ENCODE results near the gene FHAD1. TPM values are rescaled to one million over a fixed set of nuclear protein-coding genes. Genes with fewer than 3 reads are reported as not detected.

The FHAD1 gene
- total and polyA plus RNA-seq, 2 of the 13 experiments (the other 11 are each of a cell fraction or from before 2014, with no cell fraction given): not detected

DNA sequence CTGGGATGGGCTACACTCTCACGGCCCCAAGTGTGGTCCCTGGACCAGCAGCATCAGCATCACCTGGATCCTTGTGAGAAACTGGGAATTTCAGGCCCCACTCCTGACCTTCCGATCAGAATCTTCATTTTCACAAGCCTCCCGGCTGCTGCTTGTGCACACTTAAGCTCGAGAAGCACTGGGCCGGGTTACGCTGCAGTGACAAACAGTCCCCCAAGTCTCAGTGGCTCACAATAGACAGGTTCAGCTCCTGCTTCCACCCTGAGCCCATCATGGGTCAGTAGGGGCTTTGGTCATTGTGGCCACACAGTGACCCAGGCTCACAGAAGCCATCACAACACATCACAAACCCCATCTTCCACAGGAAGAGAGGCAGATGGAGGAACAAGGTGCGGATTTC is 63.5 kb downstream of the FHAD1 start:
- in situ Hi-C loops (cut with HindIII; ENCODE audit: extremely low pct_ligation_motif_present, low pct_unique_long_range_greater_than_20kb) (loop anchor here (5.0 kb wide), 1 partner anchor 108 kb away; no protein-coding TSS in a partner anchor), intact Hi-C loops (cut with micrococcal nuclease; ENCODE audit: unreplicated experiment) (no loop called here)
- CTCF ChIA-PET (ENCODE audit: low intra/inter-chr PET ratio, low total read pairs): no interaction called here
- FAIRE-seq (no peak), ATAC-seq (no peak), DNase-seq (ENCODE audit: low spot score) (no peak)
- no peak overlapping the region for H3K4me3 ChIP-seq (replicated peaks in 1 of 3; ENCODE audit: insufficient read depth in 1 of 3, low read depth in 2 of 3, low read length in 3 of 3)
- peaks cover 15% of the 10 kb centered on the region for H3K4me1 ChIP-seq (ENCODE audit: insufficient read depth, low read length)
- TF ChIP-seq SSRP1 (CRISPR knock-in tag; IDR thresholded peaks at IDR 0.05) (no peak), ZNF12 (CRISPR knock-in tag; IDR thresholded peaks at IDR 0.05) (peak; percentile 25; the same call in 1 of the 2 replicates)
- no peak overlapping the region for H3K9ac ChIP-seq (ENCODE audit: insufficient read depth, low read depth, low read length)
- no peak overlapping the region for H3K27ac ChIP-seq (ENCODE audit: extremely low read length, insufficient read depth, low read length)
- no TSS peak for BruUV-seq (replicated peaks)
- no peak overlapping the region for H3K4me2 ChIP-seq (ENCODE audit: low read depth, low read length)
- POLR2A ChIA-PET: interaction anchor here (1.3 kb wide), 1 partner anchor 110 kb away, joined by 3 read pairs; no protein-coding TSS in a partner anchor
- no peaks in the 10 kb centered on the region for H3K9me3 ChIP-seq (ENCODE audit: low read length)
- H3K27me3 ChIP-seq (ENCODE audit: control insufficient read depth in 1 of 2, insufficient read depth in 2 of 2, low read length in 2 of 2): peaks cover 3 to 11% of the 10 kb centered on the region in 2 experiments; a peak in 3 of 5 replicates
- no peak overlapping the region for H2AFZ ChIP-seq (ENCODE audit: low read length)
- no peaks in the 10 kb centered on the region for H4K20me1 ChIP-seq (ENCODE audit: insufficient read depth, low read length)
- no peaks in the 10 kb centered on the region for H3K36me3 ChIP-seq (replicated peaks in 1 of 2; ENCODE audit: control insufficient read depth in 1 of 2, insufficient read depth in 2 of 2, low read length in 2 of 2)
- no peaks in the 10 kb centered on the region for H3K79me2 ChIP-seq (ENCODE audit: insufficient read depth, low read length)
- 49% methylated on average over 7 of the region's 7 CpGs for WGBS (ENCODE audit: low lambda C conversion rate)

DNA sequence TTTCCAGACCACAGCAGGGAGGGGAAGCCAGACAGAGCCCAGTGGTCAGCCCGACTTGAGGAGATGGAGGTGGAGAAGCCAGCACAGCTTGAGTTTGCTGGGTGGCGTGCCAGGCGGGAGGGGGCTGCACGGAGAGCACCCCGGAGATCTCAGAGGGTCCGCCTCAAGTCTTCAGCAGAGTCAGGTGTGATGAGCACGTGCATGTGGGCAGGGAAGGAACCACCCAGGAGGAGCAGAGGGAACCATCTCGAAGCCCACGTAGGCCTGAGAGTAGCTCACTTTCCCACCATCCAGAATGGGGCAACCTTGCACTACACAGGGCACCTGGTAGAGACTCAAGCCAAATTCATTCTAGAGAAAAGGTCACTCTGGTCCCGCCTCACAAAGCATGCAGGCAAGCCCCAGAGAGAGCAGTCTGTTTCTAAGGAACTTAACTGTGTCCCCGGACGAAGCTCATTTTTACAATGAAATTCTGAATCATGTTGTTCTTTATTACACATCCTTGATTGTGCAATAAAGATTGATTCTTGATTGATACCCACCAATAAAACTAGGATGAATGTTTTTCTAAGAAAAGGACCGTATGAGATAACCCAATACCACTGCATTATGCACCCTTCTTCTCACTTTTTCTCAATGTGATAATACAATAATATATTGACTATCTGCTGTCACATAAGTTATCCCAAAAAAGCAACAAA is 64.2 kb downstream of the FHAD1 start:
- no peak for ATAC-seq
- FAIRE-seq: no peak
- TF ChIP-seq XBP1 (CRISPR knock-in tag; IDR thresholded peaks at IDR 0.05) (no peak), CEBPB (IDR thresholded peaks at IDR 0.05; ENCODE audit: borderline replicate concordance, low read depth, low read length) (peak; percentile 79), ZNF546 (CRISPR knock-in tag; conservative IDR thresholded peaks at IDR 0.05) (no peak), ZNF530 (CRISPR knock-in tag; IDR thresholded peaks at IDR 0.05; ENCODE audit: low read depth) (no peak)
- H2AFZ ChIP-seq (ENCODE audit: low read length): no peak overlapping the region
- no peak overlapping the region for H3K27ac ChIP-seq (ENCODE audit: extremely low read length, insufficient read depth, low read length)
- H3K79me2 ChIP-seq (ENCODE audit: insufficient read depth, low read length): no peaks in the 10 kb centered on the region
- POLR2A ChIA-PET: interaction anchor here (1.3 kb wide), 1 partner anchor 110 kb away, joined by 3 read pairs; no protein-coding TSS in a partner anchor
- H3K4me1 ChIP-seq (ENCODE audit: insufficient read depth, low read length): peaks cover 19% of the 10 kb centered on the region
- no peaks in the 10 kb centered on the region for H4K20me1 ChIP-seq (ENCODE audit: insufficient read depth, low read length)
- no peak overlapping the region for H3K4me3 ChIP-seq (replicated peaks in 1 of 3; ENCODE audit: insufficient read depth in 1 of 3, low read depth in 2 of 3, low read length in 3 of 3)
- 46% methylated on average over 10 of the region's 13 CpGs for WGBS (ENCODE audit: low lambda C conversion rate)
- CTCF ChIA-PET (ENCODE audit: low intra/inter-chr PET ratio, low total read pairs): no interaction called here
- DNase-seq (ENCODE audit: low spot score): no peak
- no peak overlapping the region for H3K9ac ChIP-seq (ENCODE audit: insufficient read depth, low read depth, low read length)
- H3K27me3 ChIP-seq (ENCODE audit: control insufficient read depth in 1 of 2, insufficient read depth in 2 of 2, low read length in 2 of 2): peaks cover 3 to 17% of the 10 kb centered on the region in 2 experiments; a peak in 3 of 5 replicates
- H3K4me2 ChIP-seq (ENCODE audit: low read depth, low read length): no peak overlapping the region
- intact Hi-C loops (cut with micrococcal nuclease; ENCODE audit: unreplicated experiment): no loop called here
- no peaks in the 10 kb centered on the region for H3K36me3 ChIP-seq (replicated peaks in 1 of 2; ENCODE audit: control insufficient read depth in 1 of 2, insufficient read depth in 2 of 2, low read length in 2 of 2)
- no peaks in the 10 kb centered on the region for H3K9me3 ChIP-seq (ENCODE audit: low read length)
- in situ Hi-C loops (cut with HindIII; ENCODE audit: extremely low pct_ligation_motif_present, low pct_unique_long_range_greater_than_20kb): loop anchor here (5.0 kb wide), 1 partner anchor 109 kb away; no protein-coding TSS in a partner anchor
- BruUV-seq (replicated peaks): no TSS peak

All from HepG2 (cell line).